Endothelial cell of umbilical vein (primary cell): ENCODE measurements around the gene TMEM129. TPM values are rescaled to one million over a fixed set of nuclear protein-coding genes. Genes with fewer than 3 reads are reported as not detected.

ENCODE experiments used
- BruUV-seq: library from RNA; stranded (reverse); fragments of 400-500 nt; replicated peaks from 2 replicates; lab custom pipeline; 2021; lab: Mats Ljungman, UMichigan
- CTCF ChIA-PET: fragments of 300-600, 350-600 bp; sonication (Branson Sonifier 250); formaldehyde crosslinking; loops from one replicate; lab custom pipeline; 2021; ENCODE audit warnings: antibody characterized with exemption, inconsistent platforms; lab: Charles Lee
- POLR2A ChIA-PET: fragments of 300-600, 350-600 bp; sonication (Branson Sonifier 250); formaldehyde crosslinking; loops from one replicate; lab custom pipeline; 2021; ENCODE audit warnings: antibody characterized with exemption, inconsistent platforms; lab: Charles Lee
- DNase-seq: peaks from one replicate; pipeline ENCODE4 v3.0.0-alpha.2; 2011; ENCODE audit warnings: low read depth, low spot score
- FAIRE-seq: peaks from 2 replicates; lab custom pipeline; 2011; peaks lifted over from hg19 to GRCh38; lab: Jason Lieb, UNC
- H2AFZ ChIP-seq: 2 replicates; pipeline ENCODE4 v1.6.0; 2012; ENCODE audit warnings: low read depth, low read length, control low read depth, inconsistent platforms
- H3K27ac ChIP-seq: 2 replicates; pipeline ENCODE4 v1.5.1; 2011; ENCODE audit warnings: low read depth, mild to moderate bottlenecking, control low read depth, low read length, moderate library complexity; ENCODE audit not compliant: insufficient read depth
- H3K27me3 ChIP-seq, 2 experiments: 2 replicates each; pipeline versions ENCODE4 v1.6.0 to v1.6.1; 2011; ENCODE audit warnings: low read length in 2 of 2, mixed read lengths in 1 of 2; ENCODE audit not compliant: control insufficient read depth in 2 of 2, insufficient read depth in 2 of 2
- H3K36me3 ChIP-seq, 2 experiments: 2 replicates in 1 of 2; 3 replicates in 1 of 2; pipeline ENCODE4 v1.5.1; 2011; ENCODE audit warnings: low read length in 2 of 2, mild to moderate bottlenecking in 1 of 2, moderate library complexity in 1 of 2; ENCODE audit not compliant: control insufficient read depth in 2 of 2, insufficient read depth in 2 of 2; ENCODE audit errors: extremely low read depth in 1 of 2
- H3K4me1 ChIP-seq: 3 replicates; pipeline ENCODE4 v1.5.1; 2011; ENCODE audit warnings: mild to moderate bottlenecking, low read length; ENCODE audit not compliant: control insufficient read depth, insufficient read depth; ENCODE audit errors: extremely low read depth
- H3K4me2 ChIP-seq: 2 replicates; pipeline ENCODE4 v1.6.1; 2011; ENCODE audit warnings: low read length, control low read depth, mixed read lengths; ENCODE audit not compliant: insufficient read depth
- H3K4me3 ChIP-seq, 3 experiments: fragments of 200-600 bp in 1 of 3; sonication (generic), shearing (Covaris generic) in 1 of 3; replicated peaks in 1 of 3; 2 replicates each; pipeline ENCODE4 v1.5.1; 2011 to 2016; ENCODE audit warnings: control low read depth in 3 of 3, low read length in 3 of 3, mild to moderate bottlenecking in 2 of 3, inconsistent platforms in 1 of 3, low read depth in 1 of 3, moderate library complexity in 1 of 3; ENCODE audit not compliant: insufficient read depth in 1 of 3
- H3K79me2 ChIP-seq: 2 replicates; pipeline ENCODE4 v1.6.0; 2012; ENCODE audit warnings: low read length, inconsistent platforms; ENCODE audit not compliant: control insufficient read depth, insufficient read depth
- H3K9ac ChIP-seq: replicated peaks from 2 replicates; pipeline ENCODE3; 2011; ENCODE audit warnings: low read length, control low read depth; ENCODE audit not compliant: insufficient read depth; ENCODE audit errors: extremely low read depth
- H3K9me1 ChIP-seq: replicated peaks from 3 replicates; pipeline ENCODE4 v1.6.0; 2011; ENCODE audit warnings: mild to moderate bottlenecking, low read length; ENCODE audit not compliant: control insufficient read depth, insufficient read depth; ENCODE audit errors: extremely low read depth
- H3K9me3 ChIP-seq: replicated peaks from 2 replicates; pipeline ENCODE4 v1.5.1; 2012; ENCODE audit warnings: low read length, inconsistent platforms; ENCODE audit not compliant: control insufficient read depth, insufficient read depth
- H4K20me1 ChIP-seq: replicated peaks from 2 replicates; pipeline ENCODE3; 2011; ENCODE audit warnings: mild to moderate bottlenecking, low read length; ENCODE audit not compliant: control insufficient read depth, insufficient read depth; ENCODE audit errors: extremely low read depth
- EZH2 ChIP-seq: IDR thresholded peaks from 2 replicates; pipeline ENCODE4 v1.6.1; 2012; ENCODE audit warnings: borderline replicate concordance, low read depth, mild to moderate bottlenecking, moderate library complexity, low read length, inconsistent platforms; ENCODE audit not compliant: severe bottlenecking
- JUN ChIP-seq: IDR thresholded peaks from 2 replicates; pipeline ENCODE4 v1.6.1; 2011; ENCODE audit warnings: borderline replicate concordance, low read depth; ENCODE audit not compliant: insufficient read length, insufficient read depth
- MYC ChIP-seq: IDR thresholded peaks from one replicate; pipeline ENCODE4 v1.6.1; 2011; ENCODE audit warnings: mild to moderate bottlenecking, low read depth, low read length
- POLR2A ChIP-seq: IDR thresholded peaks from 2 replicates; pipeline ENCODE4 v1.6.1; 2012; ENCODE audit warnings: low read depth, mild to moderate bottlenecking, control low read depth, low read length
- POLR2AphosphoS5 ChIP-seq: IDR thresholded peaks from 2 replicates; pipeline ENCODE4 v1.6.1; 2012; ENCODE audit warnings: low read depth, mild to moderate bottlenecking, control low read depth, low read length, moderate library complexity; ENCODE audit not compliant: insufficient read depth
- dilution Hi-C: fragments of 300-500 bp; cut with MboI; formaldehyde crosslinking; loops from one replicate; pipeline ENCODE4 v1.15.0; 2019; ENCODE audit warnings: low sequenced_read_pairs; ENCODE audit not compliant: extremely low pct_ligation_motif_present
- intact Hi-C: fragments of 100-400 bp; cut with micrococcal nuclease; formaldehyde crosslinking; loops from one replicate; pipeline ENCODE4 v1.10.0; 2022
- polyA plus RNA-seq, 4 experiments: library from polyadenylated mRNA; depleted of rRNA in 3 of 4; stranded (reverse) in 3 of 4; unstranded in 1 of 4; fragments of >200 nt; gene quantifications; 2 replicates each; pipeline versions ENCODE4 v1.2.1 to v1.2.3, GENCODE V29; 2011 to 2012; ENCODE audit warnings: missing spikeins in 1 of 4
- total RNA-seq: library from RNA; stranded (reverse); gene quantifications from 2 replicates; pipeline ENCODE4 v1.2.3, GENCODE V29; 2021

The TMEM129 gene
- total and polyA plus RNA-seq, 2 donors (not counting 3 experiments of a cell fraction or from before 2014, with no cell fraction given) = 23.2 to 33.2 TPM

DNA sequence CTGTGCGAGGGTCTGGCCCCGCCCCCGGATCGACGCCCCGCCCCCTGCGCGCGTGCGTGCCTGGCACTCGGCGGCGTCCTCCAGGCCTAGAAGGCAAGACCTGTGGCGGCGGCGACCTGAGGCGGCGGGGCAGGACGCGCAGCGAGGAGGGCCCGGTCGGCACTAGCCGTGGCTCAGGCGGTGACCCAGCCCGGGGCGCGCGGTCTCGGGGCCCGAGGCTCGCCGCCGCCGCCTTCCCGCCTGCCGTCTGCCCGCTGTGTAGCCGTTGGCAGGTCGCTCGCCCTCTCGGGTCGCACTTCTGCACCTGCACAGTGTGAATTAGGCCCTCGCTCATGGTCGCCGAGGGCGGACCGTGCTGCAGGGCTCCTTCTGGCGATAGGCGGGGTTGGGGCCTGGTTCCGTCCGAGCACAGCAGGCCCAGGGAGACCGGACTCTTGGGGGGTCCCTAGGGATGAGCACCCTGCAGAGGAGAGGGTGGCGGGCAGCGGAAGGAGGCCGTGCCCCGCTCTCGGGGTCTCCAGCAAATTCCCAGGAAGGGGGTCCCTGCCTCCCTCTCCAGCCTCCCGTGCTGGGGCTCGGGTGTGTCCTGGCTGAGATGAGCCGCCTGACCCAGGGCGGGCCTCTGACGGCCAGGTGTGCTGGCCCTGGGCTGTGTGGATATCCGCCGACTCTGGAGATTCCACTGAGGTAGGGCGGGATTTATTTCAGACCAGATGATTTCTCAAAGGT, 36.5 kb downstream of the TMEM129 start:
- intact Hi-C loops = loop anchor here (2.0 kb wide), 1 partner anchor 28 kb away; the partner anchor contains the start of gene SLBP
- Histone ChIP-seq H3K9ac (no peak overlapping the region), H3K9me3 (no peaks in the 10 kb centered on the region), H3K4me1 (peaks cover 10% of the 10 kb centered on the region), H3K27ac (no peak overlapping the region), H3K36me3 (no peaks in the 10 kb centered on the region), H3K79me2 (no peaks in the 10 kb centered on the region), H3K9me1 (no peaks in the 10 kb centered on the region), H3K4me3 (peak overlapping the region in 1 of 3 experiments; percentile 39), H3K27me3 (no peaks in the 10 kb centered on the region), H2AFZ (peak overlapping the region; percentile 84), H4K20me1 (no peaks in the 10 kb centered on the region), H3K4me2 (no peak overlapping the region)
- ChIA-PET CTCF (interaction anchor here (1.5 to 2.1 kb wide), 2 partner anchors 9 to 42 kb away, joined by 3 to 14 read pairs; no protein-coding TSS in a partner anchor), POLR2A (no interaction called here)
- FAIRE-seq (no peak), DNase-seq (no peak)
- dilution Hi-C loops = no loop called here
- no peak for TF ChIP-seq JUN
- peak; percentile 22 for TF ChIP-seq POLR2A
- BruUV-seq = no TSS peak

DNA sequence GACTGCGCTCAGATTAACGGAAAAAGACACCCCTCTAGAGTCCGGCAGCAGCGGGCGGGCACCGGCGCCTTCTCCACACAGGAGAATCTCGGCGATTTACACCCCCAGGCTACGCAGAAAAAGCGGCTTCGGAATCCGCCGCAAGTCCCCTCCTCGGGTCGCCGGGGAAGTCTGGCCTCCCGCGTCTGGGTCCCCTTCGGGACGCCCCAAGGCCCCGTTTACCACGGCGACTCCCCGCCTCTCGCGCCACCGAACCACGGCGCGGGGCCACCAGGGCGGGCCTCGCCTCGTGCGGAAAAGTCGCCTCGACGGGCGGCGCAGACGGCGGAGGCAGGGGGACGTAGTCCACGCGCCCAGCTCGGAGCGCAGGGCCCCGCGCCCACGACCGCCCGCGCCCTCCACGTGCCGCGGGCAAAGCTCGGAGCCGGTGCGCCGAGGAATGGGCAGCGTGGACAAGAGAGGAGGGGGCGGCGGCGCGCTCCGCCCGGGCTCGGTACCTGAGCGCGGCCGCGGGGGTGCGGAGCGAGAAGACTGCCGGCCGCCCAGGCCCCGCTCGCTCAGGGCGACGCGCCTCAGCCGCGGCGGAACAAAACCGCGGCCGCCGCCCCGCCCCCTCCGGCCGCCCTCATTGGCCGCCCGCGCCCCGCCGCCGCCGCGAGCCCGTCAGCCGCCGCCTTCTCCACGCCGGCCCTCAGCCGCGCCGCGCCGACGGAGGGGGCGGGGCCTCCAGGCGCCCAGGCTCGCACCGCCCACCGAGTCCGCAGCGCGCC, 37.2 kb downstream of the TMEM129 start, which contains the start of gene FAM53A:
TSS of gene FAM53A (minus strand) at position 578 of the 770 bp plus-strand sequence. CDS start 15,572 bp downstream, outside the sequence.
- peak within 1 kb of the TSS; percentile 19 to 49 (median 47) for H3K4me3 ChIP-seq
- peak within 1 kb of the TSS; percentile 90 for H2AFZ ChIP-seq
- TF ChIP-seq POLR2A = peak; percentile 43
- TF ChIP-seq MYC = no peak
- TF ChIP-seq EZH2 = no peak
- TF ChIP-seq POLR2AphosphoS5 = peak; percentile 64
- peak within 1 kb of the TSS; percentile 34 for H3K9ac ChIP-seq
- peak; percentile 79 for FAIRE-seq
- dilution Hi-C loops = no loop called here
- no peaks in the 10 kb centered on the region for H3K79me2 ChIP-seq
- H4K20me1 ChIP-seq = no peaks in the 10 kb centered on the region
- CTCF ChIA-PET = interaction anchor here (1.5 to 2.1 kb wide), 2 partner anchors 9 to 43 kb away, joined by 3 to 14 read pairs; no protein-coding TSS in a partner anchor
- no peak within 1 kb of the TSS for H3K27ac ChIP-seq
- no peaks in the 10 kb centered on the region for H3K27me3 ChIP-seq
- POLR2A ChIA-PET = no interaction called here
- H3K4me1 ChIP-seq = peaks cover 10% of the 10 kb centered on the region
- H3K9me1 ChIP-seq = no peaks in the 10 kb centered on the region
- BruUV-seq = no TSS peak
- H3K36me3 ChIP-seq = no peaks in the 10 kb centered on the region
- peak within 1 kb of the TSS; percentile 81 for H3K4me2 ChIP-seq
- H3K9me3 ChIP-seq = no peaks in the 10 kb centered on the region
- DNase-seq = peak; percentile 84
- intact Hi-C loops = loop anchor here (2.0 kb wide), 1 partner anchor 29 kb away; the partner anchor contains the start of gene SLBP
